ENCODE results near the gene RNU6-9. TPM values are rescaled to one million over a fixed set of nuclear protein-coding genes. Genes with fewer than 3 reads are reported as not detected.

Gene RNU6-9
- total RNA-seq, 4 donors from 2014 or later = not detected

DNA sequence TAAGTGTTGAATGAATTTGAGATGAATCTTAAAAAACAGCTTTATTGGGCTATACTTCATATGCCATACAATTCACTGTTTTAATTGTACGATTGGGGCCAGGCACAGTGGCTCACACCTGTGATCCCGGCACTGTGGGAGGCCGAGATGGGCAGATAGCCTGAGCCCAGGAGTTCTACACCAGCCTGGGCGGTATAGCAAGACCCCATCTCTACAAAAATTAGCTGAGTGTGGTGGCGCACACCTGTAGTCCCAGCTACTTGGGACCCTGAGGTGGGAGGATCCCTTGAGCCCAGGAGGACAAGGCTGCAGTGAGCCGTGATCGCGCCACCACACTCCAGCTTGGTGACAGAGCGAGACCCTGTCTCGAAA, 42.9 kb downstream of the RNU6-9 start:
- WGBS, 2 donors = 96 to 99% methylated on average over 10 of the region's 10 CpGs
- no peaks in the 10 kb centered on the region for H3K9me3 ChIP-seq
- no peak overlapping the region for H3K27ac ChIP-seq
- peaks cover 0 to under 1% (median 0%) of the 10 kb centered on the region in 3 donors for H3K36me3 ChIP-seq
- TF ChIP-seq EP300 (IDR thresholded peaks at IDR 0.05) (no peak), CTCF (IDR thresholded peaks at IDR 0.05) (no peak), POLR2A (IDR thresholded peaks at IDR 0.05) (no peak)
- H3K27me3 ChIP-seq = no peaks in the 10 kb centered on the region
- H3K4me3 ChIP-seq = no peak overlapping the region
- DNase-seq (ENCODE audit: low spot score in 2 of 2) = no peak
- peaks cover 0 to 58% (median 38%) of the 10 kb centered on the region in 4 donors for H3K4me1 ChIP-seq

GRCh38 chr19:937259-937694, 44.0 kb downstream of the RNU6-9 start:
- TF ChIP-seq POLR2A (IDR thresholded peaks at IDR 0.05) (no peak), CTCF (IDR thresholded peaks at IDR 0.05) (no peak), EP300 (IDR thresholded peaks at IDR 0.05) (no peak)
- Histone ChIP-seq H3K4me3 (no peak overlapping the region), H3K9me3 (no peaks in the 10 kb centered on the region), H3K36me3 (no peaks in the 10 kb centered on the region), H3K4me1 (peaks cover 0 to 64% (median 45%) of the 10 kb centered on the region in 4 donors), H3K27ac (no peak overlapping the region), H3K27me3 (no peaks in the 10 kb centered on the region)
- 86 to 90% methylated on average over 16 of the region's 16 CpGs for WGBS, 2 donors
- no peak for DNase-seq (ENCODE audit: low spot score in 2 of 2)

GRCh38 chr19:938233-938923, 45.1 kb downstream of the RNU6-9 start:
- Histone ChIP-seq H3K36me3 (no peaks in the 10 kb centered on the region), H3K27ac (no peak overlapping the region), H3K4me1 (peaks cover 0 to 59% (median 35%) of the 10 kb centered on the region in 4 donors), H3K9me3 (no peaks in the 10 kb centered on the region), H3K4me3 (no peak overlapping the region), H3K27me3 (no peaks in the 10 kb centered on the region)
- TF ChIP-seq CTCF (IDR thresholded peaks at IDR 0.05) (no peak), EP300 (IDR thresholded peaks at IDR 0.05) (no peak), POLR2A (IDR thresholded peaks at IDR 0.05) (no peak)
- DNase-seq (ENCODE audit: low spot score in 2 of 2) = no peak
- 90% methylated on average over 21 to 23 of the region's 23 CpGs for WGBS, 2 donors

DNA sequence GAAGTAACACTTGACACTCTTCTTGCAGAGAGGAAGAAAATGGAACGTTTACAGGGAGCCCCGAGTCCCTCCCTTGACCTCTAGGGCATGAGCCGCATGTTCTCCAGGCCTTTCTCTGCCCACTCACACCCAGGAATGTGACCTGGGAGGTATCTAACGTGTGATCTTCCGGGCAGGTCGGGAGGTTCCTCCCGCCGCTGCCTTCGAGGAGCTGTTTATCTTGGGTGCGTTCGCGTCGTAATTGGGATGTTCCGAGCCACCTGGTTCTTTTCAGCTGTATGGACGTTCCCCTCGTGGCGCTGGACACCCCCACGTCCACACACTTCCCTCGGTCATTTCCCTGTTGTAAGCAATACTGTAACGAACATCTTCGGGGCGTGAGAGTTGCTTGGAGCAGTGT, 46.2 kb downstream of the RNU6-9 start:
- H3K27ac ChIP-seq = no peak overlapping the region

More for the DNA sequence above, 46.2 kb downstream of the RNU6-9 start:
- no peaks in the 10 kb centered on the region for H3K27me3 ChIP-seq
- 76 to 79% methylated on average over 22 of the region's 22 CpGs for WGBS, 2 donors
- DNase-seq (ENCODE audit: low spot score in 2 of 2) = no peak
- peaks cover 0 to 49% (median 25%) of the 10 kb centered on the region in 4 donors for H3K4me1 ChIP-seq
- H3K9me3 ChIP-seq = no peaks in the 10 kb centered on the region
- H3K4me3 ChIP-seq = no peak overlapping the region
- TF ChIP-seq CTCF (IDR thresholded peaks at IDR 0.05) (no peak), POLR2A (IDR thresholded peaks at IDR 0.05) (no peak), EP300 (IDR thresholded peaks at IDR 0.05) (no peak)
- H3K36me3 ChIP-seq = no peaks in the 10 kb centered on the region

Measured in tibial nerve (tissue), 4 donors.